HCT116 (cell line): ENCODE data around the gene GLRB. TPM values are rescaled to one million over a fixed set of nuclear protein-coding genes. Genes with fewer than 3 reads are reported as not detected.

ENCODE experiments used
- ATAC-seq: fragments of 200-7000 bp; cut with Tn5 transposase; 2 replicates; pipeline ENCODE4 v1.9.1; 2020; ENCODE audit warnings: mild to moderate bottlenecking, moderate library complexity
- BruUV-seq: library from RNA; stranded (reverse); fragments of 400-500 nt; replicated peaks from 2 replicates; lab custom pipeline; 2021; lab: Mats Ljungman, UMichigan
- CTCF ChIA-PET: fragments of 300-600 bp; sonication (Branson Sonifier 250); formaldehyde crosslinking; loops from one replicate; lab custom pipeline; 2021; ENCODE audit warnings: antibody characterized with exemption; lab: Charles Lee
- POLR2A ChIA-PET: fragments of 300-600, 350-600 bp; sonication (Branson Sonifier 250); formaldehyde crosslinking; loops from one replicate; lab custom pipeline; 2021; ENCODE audit warnings: antibody characterized with exemption; lab: Charles Lee
- RAD21 ChIA-PET, 2 experiments: fragments of 300-600 bp; sonication (Branson Sonifier 250); formaldehyde crosslinking; loops; one replicate each; lab custom pipeline; 2023; ENCODE audit warnings: low total read pairs in 2 of 2; ENCODE audit not compliant: uncharacterized antibody in 2 of 2, unreplicated experiment in 2 of 2, low non-redundant PET in 1 of 2; lab: Charles Lee
- DNase-seq: peaks from one replicate; pipeline ENCODE4 v3.0.0-alpha.2; 2010; ENCODE audit warnings: low read depth, low spot score
- H2AFZ ChIP-seq: fragments of 200-600 bp; shearing (Covaris generic), sonication (generic); 2 replicates; pipeline ENCODE4 v1.6.1; 2017; ENCODE audit warnings: low read depth, mixed run types, mixed read lengths, antibody characterized with exemption, low read length; ENCODE audit not compliant: poor library complexity, severe bottlenecking
- H3K27ac ChIP-seq: 2 replicates; pipeline ENCODE4 v1.5.1; 2012; ENCODE audit warnings: low read depth, low read length
- H3K27me3 ChIP-seq: fragments of 200-600 bp; sonication (generic); 2 replicates; pipeline ENCODE4 v1.6.1; 2016; ENCODE audit warnings: mixed run types, low read length, mixed read lengths; ENCODE audit not compliant: insufficient read depth
- H3K36me3 ChIP-seq, 2 experiments: fragments of 200-500 bp in 1 of 2; fragments of 200-600 bp in 1 of 2; sonication (Bioruptor generic) in 1 of 2; sonication (generic) in 1 of 2; 2 replicates each; pipeline versions ENCODE4 v1.5.1 to v1.6.1; 2014 to 2016; ENCODE audit warnings: low read length in 2 of 2, inconsistent platforms in 1 of 2, mixed read lengths in 1 of 2, mixed run types in 1 of 2; ENCODE audit not compliant: insufficient read depth in 2 of 2, control insufficient read depth in 1 of 2
- H3K4me1 ChIP-seq, 2 experiments: fragments of 200-600 bp in 1 of 2; sonication (generic) in 1 of 2; 2 replicates each; pipeline versions ENCODE4 v1.5.1 to v1.6.1; 2012 to 2017; ENCODE audit warnings: low read length in 2 of 2, inconsistent platforms in 1 of 2, mild to moderate bottlenecking in 1 of 2, mixed read lengths in 1 of 2, mixed run types in 1 of 2, moderate library complexity in 1 of 2; ENCODE audit not compliant: insufficient read depth in 2 of 2, control insufficient read depth in 1 of 2
- H3K4me2 ChIP-seq: fragments of 200-600 bp; sonication (generic); 2 replicates; pipeline ENCODE4 v1.6.1; 2017; ENCODE audit warnings: mixed run types, low read length, mixed read lengths
- H3K4me3 ChIP-seq, 2 experiments: fragments of 200-600 bp in 1 of 2; sonication (generic) in 1 of 2; replicated peaks in 1 of 2; 2 replicates each; pipeline ENCODE4 v1.5.1; 2011 to 2016; ENCODE audit warnings: low read length in 2 of 2, control low read depth in 1 of 2, low read depth in 1 of 2, mild to moderate bottlenecking in 1 of 2, mixed read lengths in 1 of 2, mixed run types in 1 of 2
- H3K79me2 ChIP-seq: fragments of 200-600 bp; sonication (generic); 2 replicates; pipeline ENCODE4 v1.6.1; 2017; ENCODE audit warnings: mild to moderate bottlenecking, mixed run types, low read length, moderate library complexity, mixed read lengths; ENCODE audit not compliant: insufficient read depth
- H3K9ac ChIP-seq: fragments of 200-600 bp; sonication (generic); 2 replicates; pipeline ENCODE4 v1.6.1; 2016; ENCODE audit warnings: low read length, mixed read lengths
- H3K9me2 ChIP-seq: fragments of 200-600 bp; sonication (generic), shearing (Covaris generic); 2 replicates; pipeline ENCODE4 v1.6.1; 2017; ENCODE audit warnings: mixed run types, mild to moderate bottlenecking, moderate library complexity; ENCODE audit not compliant: insufficient read depth
- H3K9me3 ChIP-seq, 2 experiments: fragments of 200-500 bp in 1 of 2; fragments of 200-600 bp in 1 of 2; sonication (Bioruptor generic) in 1 of 2; sonication (generic) in 1 of 2; 2 replicates each; pipeline ENCODE4 v1.6.1; 2014 to 2017; ENCODE audit warnings: low read length in 2 of 2, mixed read lengths in 2 of 2, inconsistent platforms in 1 of 2, low read depth in 1 of 2, mild to moderate bottlenecking in 1 of 2, mixed run types in 1 of 2, moderate library complexity in 1 of 2; ENCODE audit not compliant: control insufficient read depth in 1 of 2, insufficient read depth in 1 of 2
- H4K20me1 ChIP-seq: fragments of 200-600 bp; sonication (generic), shearing (Covaris generic); 2 replicates; pipeline ENCODE4 v1.6.1; 2017; ENCODE audit warnings: mixed run types, mild to moderate bottlenecking, moderate library complexity; ENCODE audit not compliant: insufficient read depth
- EGR1 ChIP-seq: IDR thresholded peaks from 2 replicates; pipeline ENCODE4 v1.6.1; 2012; ENCODE audit warnings: low read depth
- ELF1 ChIP-seq: IDR thresholded peaks from 2 replicates; pipeline ENCODE4 v1.6.1; 2012; ENCODE audit warnings: low read depth, borderline replicate concordance
- EZH2phosphoT487 ChIP-seq: fragments of 200-600 bp; IDR thresholded peaks from 2 replicates; pipeline ENCODE4 v1.6.1; 2018; ENCODE audit warnings: antibody characterized with exemption, borderline replicate concordance
- FOSL1 ChIP-seq: IDR thresholded peaks from 2 replicates; pipeline ENCODE4 v1.6.1; 2012; ENCODE audit warnings: low read depth
- POLR2A ChIP-seq: IDR thresholded peaks from 2 replicates; pipeline ENCODE4 v1.7.0; 2011; ENCODE audit warnings: borderline replicate concordance; ENCODE audit not compliant: insufficient read depth, insufficient read length; ENCODE audit errors: extremely low read depth
- SIN3A ChIP-seq: IDR thresholded peaks from 2 replicates; pipeline ENCODE4 v1.6.1; 2012; ENCODE audit warnings: low read depth
- SRF ChIP-seq: IDR thresholded peaks from 2 replicates; pipeline ENCODE4 v1.6.1; 2012; ENCODE audit warnings: low read depth
- TCF7L2 ChIP-seq: IDR thresholded peaks from 2 replicates; pipeline ENCODE4 v1.7.0; 2011; ENCODE audit warnings: borderline replicate concordance, inconsistent platforms; ENCODE audit not compliant: insufficient read depth, insufficient read length; ENCODE audit errors: extremely low read depth
- ZNF274 ChIP-seq: fragments of 200-500 bp; sonication (Bioruptor generic); IDR thresholded peaks from 2 replicates; pipeline ENCODE4 v1.6.1; 2014; ENCODE audit warnings: mild to moderate bottlenecking, low read depth, low read length, inconsistent platforms
- intact Hi-C: fragments of 100-400 bp; cut with micrococcal nuclease; formaldehyde crosslinking; loops from 2 replicates; pipeline ENCODE4 v1.10.0; 2022
- total RNA-seq: library from RNA; stranded (reverse); gene quantifications from one replicate; pipeline ENCODE4 v1.2.1, GENCODE V29; 2021; ENCODE audit not compliant: unreplicated experiment
- TF ChIP-seq, protein P1 (sequence below): IDR thresholded peaks from 2 replicates; pipeline ENCODE4 v1.6.1; 2011; ENCODE audit warnings: mild to moderate bottlenecking, low read length, moderate library complexity; ENCODE audit not compliant: insufficient replicate concordance; ENCODE audit errors: extremely low read depth
- TF ChIP-seq, protein P2 (sequence below): IDR thresholded peaks from 2 replicates; pipeline ENCODE4 v1.6.1; 2012; ENCODE audit warnings: low read depth
- TF ChIP-seq, protein P3 (sequence below): IDR thresholded peaks from 2 replicates; pipeline ENCODE4 v1.6.1; 2012

Gene GLRB
- total RNA-seq, 1 experiment from 2014 or later: not detected

DNA sequence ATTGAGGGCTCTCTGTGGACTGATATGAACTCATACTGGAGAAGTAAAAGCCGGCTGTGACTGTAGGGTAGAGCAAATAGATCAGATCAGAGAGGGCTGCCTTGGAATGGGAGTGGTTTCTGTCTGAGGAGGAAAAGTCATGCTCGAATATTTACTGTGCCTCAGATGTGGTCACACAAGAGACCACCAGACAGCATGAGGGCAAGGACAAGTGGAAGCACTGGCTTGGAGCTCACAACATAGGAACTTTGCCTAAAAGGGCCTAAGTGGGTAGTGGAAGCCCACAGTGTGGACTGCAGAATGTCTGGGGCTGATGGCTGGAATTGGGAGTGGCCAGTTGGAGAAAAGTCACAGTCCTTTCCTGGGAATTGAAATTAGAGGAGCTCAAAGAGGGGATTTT is 19.8 kb downstream of the GLRB start (continued):
- TF ChIP-seq, protein P1, sequence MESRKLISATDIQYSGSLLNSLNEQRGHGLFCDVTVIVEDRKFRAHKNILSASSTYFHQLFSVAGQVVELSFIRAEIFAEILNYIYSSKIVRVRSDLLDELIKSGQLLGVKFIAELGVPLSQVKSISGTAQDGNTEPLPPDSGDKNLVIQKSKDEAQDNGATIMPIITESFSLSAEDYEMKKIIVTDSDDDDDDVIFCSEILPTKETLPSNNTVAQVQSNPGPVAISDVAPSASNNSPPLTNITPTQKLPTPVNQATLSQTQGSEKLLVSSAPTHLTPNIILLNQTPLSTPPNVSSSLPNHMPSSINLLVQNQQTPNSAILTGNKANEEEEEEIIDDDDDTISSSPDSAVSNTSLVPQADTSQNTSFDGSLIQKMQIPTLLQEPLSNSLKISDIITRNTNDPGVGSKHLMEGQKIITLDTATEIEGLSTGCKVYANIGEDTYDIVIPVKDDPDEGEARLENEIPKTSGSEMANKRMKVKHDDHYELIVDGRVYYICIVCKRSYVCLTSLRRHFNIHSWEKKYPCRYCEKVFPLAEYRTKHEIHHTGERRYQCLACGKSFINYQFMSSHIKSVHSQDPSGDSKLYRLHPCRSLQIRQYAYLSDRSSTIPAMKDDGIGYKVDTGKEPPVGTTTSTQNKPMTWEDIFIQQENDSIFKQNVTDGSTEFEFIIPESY: no peak
- TF ChIP-seq TCF7L2 (no peak), POLR2A (no peak), EGR1 (no peak), ZNF274 (no peak), FOSL1 (no peak), SIN3A (no peak), ELF1 (no peak)

DNA sequence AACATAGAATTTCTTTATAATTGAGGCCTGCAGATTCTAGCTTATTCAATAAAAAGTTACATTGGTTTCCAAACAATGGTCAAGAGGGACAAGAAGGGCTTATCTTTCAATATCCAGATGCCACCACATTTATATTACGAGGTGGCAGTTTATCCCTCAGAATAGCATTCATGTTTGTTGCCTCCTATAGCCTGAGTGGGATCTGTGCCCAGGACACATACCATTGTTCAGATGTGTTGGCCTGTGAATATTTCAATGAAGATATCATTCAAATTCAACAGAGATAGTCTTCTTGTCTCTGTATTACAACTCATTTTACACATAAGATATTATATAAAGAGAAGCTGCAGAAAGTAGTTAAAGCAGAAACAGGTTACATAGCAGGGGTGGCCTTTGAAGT is 20.5 kb downstream of the GLRB start:
- no peak for TF ChIP-seq EGR1
- TF ChIP-seq, protein P2, sequence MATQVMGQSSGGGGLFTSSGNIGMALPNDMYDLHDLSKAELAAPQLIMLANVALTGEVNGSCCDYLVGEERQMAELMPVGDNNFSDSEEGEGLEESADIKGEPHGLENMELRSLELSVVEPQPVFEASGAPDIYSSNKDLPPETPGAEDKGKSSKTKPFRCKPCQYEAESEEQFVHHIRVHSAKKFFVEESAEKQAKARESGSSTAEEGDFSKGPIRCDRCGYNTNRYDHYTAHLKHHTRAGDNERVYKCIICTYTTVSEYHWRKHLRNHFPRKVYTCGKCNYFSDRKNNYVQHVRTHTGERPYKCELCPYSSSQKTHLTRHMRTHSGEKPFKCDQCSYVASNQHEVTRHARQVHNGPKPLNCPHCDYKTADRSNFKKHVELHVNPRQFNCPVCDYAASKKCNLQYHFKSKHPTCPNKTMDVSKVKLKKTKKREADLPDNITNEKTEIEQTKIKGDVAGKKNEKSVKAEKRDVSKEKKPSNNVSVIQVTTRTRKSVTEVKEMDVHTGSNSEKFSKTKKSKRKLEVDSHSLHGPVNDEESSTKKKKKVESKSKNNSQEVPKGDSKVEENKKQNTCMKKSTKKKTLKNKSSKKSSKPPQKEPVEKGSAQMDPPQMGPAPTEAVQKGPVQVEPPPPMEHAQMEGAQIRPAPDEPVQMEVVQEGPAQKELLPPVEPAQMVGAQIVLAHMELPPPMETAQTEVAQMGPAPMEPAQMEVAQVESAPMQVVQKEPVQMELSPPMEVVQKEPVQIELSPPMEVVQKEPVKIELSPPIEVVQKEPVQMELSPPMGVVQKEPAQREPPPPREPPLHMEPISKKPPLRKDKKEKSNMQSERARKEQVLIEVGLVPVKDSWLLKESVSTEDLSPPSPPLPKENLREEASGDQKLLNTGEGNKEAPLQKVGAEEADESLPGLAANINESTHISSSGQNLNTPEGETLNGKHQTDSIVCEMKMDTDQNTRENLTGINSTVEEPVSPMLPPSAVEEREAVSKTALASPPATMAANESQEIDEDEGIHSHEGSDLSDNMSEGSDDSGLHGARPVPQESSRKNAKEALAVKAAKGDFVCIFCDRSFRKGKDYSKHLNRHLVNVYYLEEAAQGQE: no peak
- TF ChIP-seq SIN3A: no peak
- TF ChIP-seq, protein P3, sequence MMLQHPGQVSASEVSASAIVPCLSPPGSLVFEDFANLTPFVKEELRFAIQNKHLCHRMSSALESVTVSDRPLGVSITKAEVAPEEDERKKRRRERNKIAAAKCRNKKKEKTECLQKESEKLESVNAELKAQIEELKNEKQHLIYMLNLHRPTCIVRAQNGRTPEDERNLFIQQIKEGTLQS: no peak
- TF ChIP-seq, protein P1: no peak
- TF ChIP-seq EZH2phosphoT487: no peak
- TF ChIP-seq SRF: no peak
- no peak for TF ChIP-seq TCF7L2
- TF ChIP-seq ELF1: no peak
- TF ChIP-seq, all 23 proteins: peak for 0
- ChIA-PET RAD21 (no interaction called here), POLR2A (no interaction called here), CTCF (no interaction called here)
- H3K4me1 ChIP-seq: no peaks in the 10 kb centered on the region
- H3K36me3 ChIP-seq: no peaks in the 10 kb centered on the region
- H3K9me2 ChIP-seq: no peaks in the 10 kb centered on the region
- no peak overlapping the region for H3K9ac ChIP-seq
- intact Hi-C loops: no loop called here
- H3K79me2 ChIP-seq: no peaks in the 10 kb centered on the region
- no peaks in the 10 kb centered on the region for H3K9me3 ChIP-seq
- H2AFZ ChIP-seq: no peak overlapping the region
- no peak overlapping the region for H3K4me3 ChIP-seq
- BruUV-seq: no TSS peak
- ATAC-seq (no peak), DNase-seq (no peak)
- no peaks in the 10 kb centered on the region for H3K27me3 ChIP-seq
- no peak overlapping the region for H3K4me2 ChIP-seq
- H3K27ac ChIP-seq: no peak overlapping the region
- H4K20me1 ChIP-seq: no peaks in the 10 kb centered on the region
